HG03558 (cell line): ENCODE data around the gene KCNQ4.
A peak's percentile ranks its signal among the peaks of the same experiment; 100 is the strongest.

Experiments
- ATAC-seq: cut with Tn5 transposase; IDR thresholded peaks from one replicate; pipeline ENCODE4 v1.9.1; 2021; ENCODE audit warnings: moderate number of reproducible peaks; ENCODE audit not compliant: unreplicated experiment; ENCODE audit errors: extremely low read depth

Gene KCNQ4

DNA sequence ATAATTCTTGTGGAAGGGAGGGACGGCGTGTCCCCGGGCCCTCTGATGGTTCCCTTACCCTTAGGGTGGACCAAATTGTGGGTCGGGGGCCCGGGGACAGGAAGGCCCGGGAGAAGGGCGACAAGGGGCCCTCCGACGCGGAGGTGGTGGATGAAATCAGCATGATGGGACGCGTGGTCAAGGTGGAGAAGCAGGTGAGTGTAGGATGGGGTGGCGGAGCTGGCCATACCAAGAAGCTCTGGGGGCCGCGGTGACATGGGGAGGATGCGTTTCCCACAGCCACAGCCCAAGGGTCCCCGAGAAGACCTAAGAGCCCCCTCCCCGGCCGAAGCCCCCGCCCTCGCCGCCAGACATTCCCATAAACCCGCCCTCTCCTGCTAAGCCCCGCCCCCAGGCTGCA lies 54.0 kb downstream of the KCNQ4 start:
- no peak for ATAC-seq

DNA sequence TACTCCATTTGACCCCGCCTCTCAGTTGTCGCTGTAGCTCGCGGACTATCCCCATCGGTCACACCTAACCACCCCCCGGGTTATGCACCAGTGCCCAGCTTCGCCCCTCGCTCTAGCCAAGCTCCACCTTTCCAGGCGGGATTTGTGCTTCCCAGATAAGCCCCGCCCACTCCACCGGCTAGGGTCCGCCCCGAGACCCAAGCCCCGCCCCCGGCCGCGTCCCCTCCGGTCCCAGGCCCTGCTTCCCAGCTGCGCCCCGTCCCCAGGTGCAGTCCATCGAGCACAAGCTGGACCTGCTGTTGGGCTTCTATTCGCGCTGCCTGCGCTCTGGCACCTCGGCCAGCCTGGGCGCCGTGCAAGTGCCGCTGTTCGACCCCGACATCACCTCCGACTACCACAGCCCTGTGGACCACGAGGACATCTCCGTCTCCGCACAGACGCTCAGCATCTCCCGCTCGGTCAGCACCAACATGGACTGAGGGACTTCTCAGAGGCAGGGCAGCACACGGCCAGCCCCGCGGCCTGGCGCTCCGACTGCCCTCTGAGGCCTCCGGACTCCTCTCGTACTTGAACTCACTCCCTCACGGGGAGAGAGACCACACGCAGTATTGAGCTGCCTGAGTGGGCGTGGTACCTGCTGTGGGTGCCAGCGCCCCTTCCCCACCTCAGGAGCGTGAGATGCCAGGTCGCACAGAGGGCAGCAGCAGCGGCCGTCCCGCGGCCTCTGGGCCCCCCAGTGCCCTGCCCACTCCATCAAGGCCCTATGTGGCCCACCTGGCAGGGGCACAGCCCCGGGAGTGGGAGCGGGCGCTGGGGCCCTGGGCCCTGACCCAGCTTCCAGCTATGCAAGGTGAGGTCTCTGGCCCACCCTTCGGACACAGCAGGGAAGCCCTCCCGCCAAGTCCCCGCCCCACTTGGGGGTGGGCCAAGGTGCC lies 54.7 kb downstream of the KCNQ4 start:
- no peak for ATAC-seq

GRCh38 chr1:40838980-40839942 lies 55.7 kb downstream of the KCNQ4 start:
- ATAC-seq: no peak

DNA sequence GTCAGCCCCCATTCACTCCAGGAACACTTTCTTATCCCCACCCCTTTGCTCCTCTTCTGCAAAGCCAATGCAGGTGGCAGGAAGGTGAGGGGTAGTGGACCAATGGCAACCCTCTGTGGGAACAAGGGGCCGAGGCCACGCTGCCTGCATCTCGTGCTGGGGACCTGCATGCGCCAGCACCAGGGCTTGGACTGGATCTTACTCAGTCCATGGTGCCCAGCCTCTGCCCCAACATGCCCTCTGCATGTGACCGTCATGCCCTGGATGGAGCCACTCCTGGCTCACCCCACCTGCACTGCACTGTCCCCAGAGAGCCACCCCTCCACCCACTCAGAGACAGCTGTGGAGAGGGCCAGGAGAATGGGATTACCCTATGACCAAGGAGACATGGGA lies 56.4 kb downstream of the KCNQ4 start:
- ATAC-seq: no peak

DNA sequence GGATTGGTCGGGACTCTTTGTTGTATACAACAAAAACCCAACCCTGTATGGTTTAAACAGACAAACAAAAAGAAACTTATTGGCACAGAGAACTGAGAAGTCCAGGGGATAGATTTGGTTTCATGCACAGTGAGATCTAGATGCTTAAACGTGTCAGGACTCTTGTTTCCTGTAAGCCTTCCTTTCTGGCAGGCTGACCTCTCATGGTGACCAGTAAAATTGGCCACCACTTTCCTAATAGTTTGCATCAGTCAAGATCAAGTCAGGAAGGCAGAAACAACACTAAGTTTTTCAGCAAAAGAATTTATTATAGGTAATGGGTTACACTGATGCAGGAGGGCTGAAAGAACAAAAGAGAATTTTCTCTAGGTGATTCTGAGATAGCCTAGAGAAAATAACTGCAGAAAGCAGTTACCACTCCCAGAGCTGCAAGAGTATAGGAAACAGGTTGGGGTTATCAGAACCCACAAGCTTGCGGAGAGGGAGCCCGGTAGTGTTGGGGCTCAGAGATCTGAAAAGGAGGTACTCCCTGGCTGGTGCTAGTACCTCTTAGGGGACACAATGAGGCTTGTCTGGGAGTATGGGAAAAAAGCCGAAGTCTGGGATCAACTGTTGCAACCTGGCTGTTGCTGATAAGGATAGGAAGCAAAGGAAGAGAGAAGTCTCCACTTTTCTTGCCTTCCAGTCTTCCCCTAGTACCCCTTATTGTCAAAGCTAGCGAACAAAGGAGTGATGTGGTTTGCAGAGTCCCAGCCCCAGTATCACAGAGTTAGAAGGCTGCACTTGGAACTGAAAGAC lies 57.1 kb downstream of the KCNQ4 start:
- ATAC-seq: no peak

DNA sequence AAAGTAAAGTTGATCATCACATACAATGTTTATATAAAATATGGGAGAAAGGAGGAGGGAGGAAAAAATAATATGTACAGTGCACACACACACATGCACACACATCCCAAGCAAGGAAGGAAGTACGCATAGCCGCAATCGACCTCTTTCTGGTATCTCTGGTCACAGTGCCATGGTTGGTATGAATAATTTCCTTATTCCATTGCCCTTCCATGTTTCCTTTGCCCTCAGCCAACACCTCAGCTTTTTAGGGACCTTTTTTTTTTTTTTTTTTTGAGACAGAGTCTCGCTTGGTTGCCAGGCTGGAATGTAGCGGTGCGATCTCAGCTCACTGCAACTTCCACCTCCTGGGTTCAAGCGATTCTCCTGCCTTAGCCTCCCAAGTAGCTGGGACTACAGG lies 58.0 kb downstream of the KCNQ4 start:
- ATAC-seq: no peak

DNA sequence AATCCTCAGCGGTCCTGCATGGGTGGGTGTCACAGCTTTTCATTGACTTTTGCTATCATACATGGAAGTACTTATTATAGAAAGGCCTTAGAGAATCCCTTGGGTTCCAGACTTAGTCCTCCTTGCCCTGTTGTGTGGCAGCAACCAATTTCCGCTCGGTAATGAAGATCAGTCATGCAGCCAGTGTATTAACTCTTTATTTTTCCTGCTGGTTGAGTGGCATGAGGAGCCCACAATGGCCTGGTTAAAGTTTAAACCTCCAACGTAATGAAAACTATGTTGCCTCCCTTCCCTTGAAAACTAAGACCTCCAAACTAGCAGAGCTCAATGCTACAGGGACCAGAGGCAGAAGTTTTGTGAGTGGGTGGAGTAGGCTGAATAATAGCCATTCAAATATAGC lies 58.6 kb downstream of the KCNQ4 start:
- no peak for ATAC-seq

- ATAC-seq: no peak
These were observed 59.1 kb downstream of the KCNQ4 start for GRCh38 chr1:40842691-40843090.

DNA sequence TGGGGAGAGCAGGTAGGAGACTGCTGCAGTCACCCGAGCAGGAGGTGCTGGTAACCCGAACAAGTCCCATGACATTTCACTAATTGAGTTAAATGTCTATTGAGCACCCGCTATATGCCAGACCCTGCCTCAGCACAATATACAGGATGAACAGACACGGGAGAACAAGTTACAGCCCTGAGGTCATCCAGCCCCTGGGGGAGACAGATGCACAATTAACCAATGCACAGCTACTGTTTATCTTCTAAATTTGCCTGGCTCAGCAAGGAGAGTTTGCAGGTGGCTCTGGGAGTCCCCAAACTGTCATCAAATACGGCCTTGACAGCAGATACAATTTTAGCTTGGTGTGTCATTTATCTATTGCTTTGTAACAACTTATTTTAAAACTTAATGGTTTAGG lies 60.5 kb downstream of the KCNQ4 start:
- ATAC-seq: no peak

DNA sequence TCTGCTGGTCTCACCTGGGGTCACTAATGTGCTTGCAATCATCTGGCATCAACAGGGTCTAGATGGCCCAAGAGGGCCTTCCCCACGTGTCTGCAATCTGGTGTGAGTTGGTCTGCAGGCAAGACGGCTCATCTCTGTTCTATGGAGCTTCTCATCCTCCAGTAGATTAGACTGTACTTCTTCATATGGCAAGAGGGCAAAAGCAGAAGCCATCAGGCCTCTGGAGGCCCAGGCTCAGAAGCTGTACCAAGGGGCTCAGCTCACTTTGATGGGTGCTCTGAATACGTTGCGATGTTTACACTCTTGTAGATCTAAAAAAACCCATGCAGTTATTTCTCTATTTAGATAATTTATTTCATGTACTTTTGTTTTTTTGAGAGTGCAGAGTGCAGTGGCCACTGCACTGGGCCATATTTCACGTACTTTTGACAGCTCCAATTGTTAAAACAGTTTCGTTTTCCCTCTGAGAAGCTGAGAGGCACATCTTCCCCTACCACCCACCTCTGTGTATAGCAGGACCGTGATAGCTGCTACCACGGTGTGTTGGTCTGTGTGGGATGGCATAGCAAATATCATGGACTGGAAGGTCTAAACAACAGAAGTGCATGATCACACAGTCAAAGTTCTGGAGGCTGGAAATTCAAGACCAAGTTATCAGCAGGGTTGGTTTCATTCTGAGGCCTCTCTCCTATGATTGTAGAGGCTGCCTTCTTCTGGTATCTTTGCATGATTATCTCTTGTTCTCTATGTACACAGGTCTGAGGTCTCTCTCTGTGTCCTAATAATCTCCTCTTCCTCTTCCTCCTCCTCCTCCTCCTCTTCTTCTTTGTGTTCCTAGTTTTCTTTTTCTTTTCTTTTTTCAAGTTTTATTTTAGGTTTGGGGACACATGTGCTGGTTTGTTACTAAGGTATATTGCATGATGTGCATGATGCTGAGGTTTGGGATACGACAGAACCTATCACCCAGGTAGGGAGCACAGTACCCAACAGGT lies 61.6 kb downstream of the KCNQ4 start:
- ATAC-seq: no peak

- no peak for ATAC-seq
These were observed 62.3 kb downstream of the KCNQ4 start for GRCh38 chr1:40845895-40846294.

DNA sequence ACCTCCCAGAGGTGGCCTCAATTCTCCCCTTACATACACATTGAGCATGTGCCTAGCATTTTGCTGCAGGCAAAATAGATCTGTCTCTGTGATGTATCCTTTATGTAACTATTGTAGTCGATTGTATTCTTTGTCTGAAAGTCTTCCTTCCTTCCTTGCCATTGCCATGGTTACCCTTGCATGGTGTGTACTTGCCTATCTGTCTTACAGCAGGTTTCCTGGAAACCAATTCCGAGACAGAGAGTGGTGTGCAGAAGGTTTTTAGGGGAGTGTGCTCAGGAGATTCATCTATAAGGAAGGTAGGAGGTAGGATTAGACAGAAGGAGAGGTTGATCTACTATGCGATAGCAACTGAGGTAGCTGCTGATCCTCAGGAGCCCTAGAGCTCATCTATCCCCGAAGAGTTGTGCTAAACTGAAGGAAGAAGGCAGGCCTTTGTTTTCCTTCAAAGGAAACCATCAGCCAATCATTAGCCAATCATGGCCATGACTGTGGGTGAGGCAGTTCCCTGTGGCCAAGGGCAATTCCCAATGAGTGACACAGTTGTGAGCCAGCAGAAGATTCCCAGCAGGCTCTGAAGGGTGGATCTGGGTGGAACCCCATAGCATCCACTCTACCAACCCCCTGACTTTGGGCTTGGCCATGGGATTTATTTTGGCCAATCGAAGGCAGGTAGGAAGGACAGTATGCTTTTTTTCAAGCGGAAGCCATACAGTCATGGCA lies 63.6 kb downstream of the KCNQ4 start:
- no peak for ATAC-seq

DNA sequence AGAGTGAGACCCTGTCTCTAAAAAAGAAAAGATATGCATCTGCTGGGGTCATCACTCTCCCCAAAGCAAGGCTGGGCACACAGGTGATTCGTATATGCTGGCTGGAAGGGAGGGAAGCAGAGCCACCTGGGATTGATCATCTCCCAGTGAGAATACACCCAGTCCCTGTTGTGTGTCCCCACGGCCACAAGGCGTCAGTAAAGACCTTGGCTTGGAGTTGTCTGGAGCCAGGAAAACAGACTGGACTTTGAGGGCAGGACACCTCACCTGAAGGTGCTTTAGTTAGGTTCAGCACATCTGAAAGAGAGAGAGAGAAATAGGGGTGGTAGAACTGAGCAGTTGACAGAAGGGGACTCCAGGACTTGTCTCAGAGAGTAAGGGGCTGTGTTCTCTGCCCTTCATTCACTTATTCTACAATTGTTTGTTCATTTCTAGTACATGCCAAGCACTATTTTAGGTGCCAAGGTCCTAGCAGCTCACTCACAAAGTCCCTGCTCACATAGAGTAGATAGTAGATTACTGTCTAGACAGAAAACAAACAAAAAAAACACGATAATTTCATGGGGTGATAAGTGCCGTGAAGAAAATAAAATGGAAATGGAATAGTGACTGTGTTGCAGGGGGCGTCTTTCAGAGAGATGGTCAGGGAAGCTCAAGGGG lies 65.1 kb downstream of the KCNQ4 start:
- ATAC-seq: no peak

GRCh38 chr1:40849801-40850592 lies 66.4 kb downstream of the KCNQ4 start:
- no peak for ATAC-seq

DNA sequence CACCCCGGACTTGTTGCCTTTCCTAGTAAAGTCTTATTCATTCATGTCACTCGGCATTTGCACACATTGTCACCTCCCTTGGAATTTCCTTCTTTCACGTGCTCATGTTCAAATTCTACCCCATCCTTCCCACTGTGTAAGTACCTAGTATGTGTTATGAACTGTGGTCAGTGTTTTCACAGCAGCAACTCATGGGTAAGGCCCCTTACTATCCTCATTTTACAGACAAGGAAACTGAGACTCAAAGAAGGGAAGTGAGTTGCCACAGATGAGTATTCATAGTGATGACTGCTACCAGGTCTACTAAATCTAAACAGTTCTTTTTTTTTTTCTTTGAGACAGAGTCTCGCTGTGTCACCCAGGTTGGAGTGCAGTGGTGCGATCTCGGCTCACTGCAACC lies 68.1 kb downstream of the KCNQ4 start:
- ATAC-seq: peak; percentile 42

GRCh38 chr1:40853113-40853884 lies 69.7 kb downstream of the KCNQ4 start:
- ATAC-seq: no peak

DNA sequence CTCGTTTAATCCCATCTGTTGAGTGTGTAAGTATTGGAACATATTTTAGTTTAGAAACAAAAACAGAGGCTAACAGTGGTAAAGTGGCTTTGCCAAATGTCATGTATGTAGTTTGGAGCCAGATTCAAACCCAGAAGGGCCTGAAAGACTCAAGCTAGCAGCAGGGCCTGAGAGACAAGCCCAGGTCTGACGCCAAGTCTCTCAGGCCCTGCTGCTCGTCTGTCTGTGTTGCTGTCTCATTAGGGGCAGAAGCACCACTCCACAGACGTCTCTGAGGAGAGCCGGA lies 70.2 kb downstream of the KCNQ4 start:
- ATAC-seq: no peak
